CD14-positive monocyte (primary cell): ENCODE results near the gene CEP126. TPM values are rescaled to one million over a fixed set of nuclear protein-coding genes. Genes with fewer than 3 reads are reported as not detected.
A peak's percentile ranks its signal among the peaks of the same experiment; 100 is the strongest.

Source experiments
- DNase-seq, 3 donors: peaks; one replicate each; pipeline ENCODE4 v3.0.0-alpha.2; 2011 to 2022
- H2AFZ ChIP-seq: 2 replicates; pipeline ENCODE4 v1.6.0; 2012; ENCODE audit warnings: mild to moderate bottlenecking, low read depth, low read length, inconsistent platforms; ENCODE audit not compliant: insufficient read depth, poor library complexity, severe bottlenecking
- H3K27ac ChIP-seq, 2 donors: 1 replicate in 1 of 2; 2 replicates in 1 of 2; pipeline ENCODE4 v1.5.1; 2012 to 2013; ENCODE audit warnings: low read length in 2 of 2, control low read depth in 1 of 2, inconsistent platforms in 1 of 2, low read depth in 1 of 2, mild to moderate bottlenecking in 1 of 2
- H3K27me3 ChIP-seq, 2 donors: one replicate each; pipeline versions ENCODE4 v1.6.0 to v1.6.1; 2011 to 2013; ENCODE audit warnings: low read length in 2 of 2; ENCODE audit not compliant: control insufficient read depth in 2 of 2, insufficient read depth in 2 of 2
- H3K36me3 ChIP-seq, 2 donors: replicated peaks in 1 of 2; 1 replicate in 1 of 2; 2 replicates in 1 of 2; pipeline versions ENCODE4 v1.5.1 to v1.6.1; 2012 to 2013; ENCODE audit warnings: low read length in 2 of 2, control low read depth in 1 of 2, inconsistent platforms in 1 of 2, mild to moderate bottlenecking in 1 of 2; ENCODE audit not compliant: insufficient read depth in 2 of 2, control insufficient read depth in 1 of 2
- H3K4me1 ChIP-seq, 2 donors: 1 replicate in 1 of 2; 2 replicates in 1 of 2; pipeline versions ENCODE4 v1.5.1 to v1.6.1; 2012 to 2013; ENCODE audit warnings: low read length in 2 of 2, control low read depth in 1 of 2, inconsistent platforms in 1 of 2, mild to moderate bottlenecking in 1 of 2, moderate library complexity in 1 of 2; ENCODE audit not compliant: insufficient read depth in 2 of 2, control insufficient read depth in 1 of 2
- H3K4me2 ChIP-seq: replicated peaks from 2 replicates; pipeline ENCODE3; 2012; ENCODE audit warnings: low read length, moderate library complexity, mild to moderate bottlenecking; ENCODE audit not compliant: poor library complexity, severe bottlenecking; ENCODE audit errors: extremely low read depth
- H3K4me3 ChIP-seq, 3 experiments: fragments of 200-600 bp in 1 of 3; sonication (generic) in 1 of 3; replicated peaks in 1 of 3; 1 replicate in 2 of 3; 2 replicates in 1 of 3; pipeline ENCODE4 v1.5.1; 2011 to 2013; ENCODE audit warnings: low read length in 3 of 3, mild to moderate bottlenecking in 3 of 3, control low read depth in 2 of 3, low read depth in 2 of 3, inconsistent platforms in 1 of 3, moderate library complexity in 1 of 3
- H3K79me2 ChIP-seq: 2 replicates; pipeline ENCODE4 v1.6.0; 2012; ENCODE audit warnings: mild to moderate bottlenecking, control low read depth, inconsistent platforms, low read length, moderate library complexity; ENCODE audit not compliant: insufficient read depth
- H3K9ac ChIP-seq: 2 replicates; pipeline ENCODE4 v1.6.0; 2017; ENCODE audit warnings: low read length, mild to moderate bottlenecking; ENCODE audit not compliant: insufficient read depth, poor library complexity, severe bottlenecking
- H3K9me3 ChIP-seq, 2 donors: replicated peaks in 1 of 2; 1 replicate in 1 of 2; 2 replicates in 1 of 2; pipeline versions ENCODE4 v1.5.1 to v1.6.1; 2012 to 2013; ENCODE audit warnings: low read length in 2 of 2, control low read depth in 1 of 2; ENCODE audit not compliant: control insufficient read depth in 1 of 2, insufficient read depth in 1 of 2
- H4K20me1 ChIP-seq: 2 replicates; pipeline ENCODE4 v1.6.0; 2012; ENCODE audit warnings: mild to moderate bottlenecking, low read length, control low read depth, moderate library complexity; ENCODE audit not compliant: insufficient read depth
- H3K27ac Mint-ChIP-seq, 7 donors: one replicate each; pipeline ENCODE4 v1.8.0; 2020; ENCODE audit warnings: mild to moderate bottlenecking in 7 of 7, mixed read lengths in 7 of 7, moderate library complexity in 6 of 7, inconsistent platforms in 2 of 7
- H3K27me3 Mint-ChIP-seq, 3 donors: one replicate each; pipeline ENCODE4 v1.8.0; 2021 to 2022; ENCODE audit warnings: low read depth in 3 of 3, mild to moderate bottlenecking in 3 of 3, mixed read lengths in 3 of 3, moderate library complexity in 3 of 3, inconsistent platforms in 1 of 3
- H3K36me3 Mint-ChIP-seq, 2 donors: one replicate each; pipeline ENCODE4 v1.8.0; 2020; ENCODE audit warnings: mixed read lengths in 2 of 2, inconsistent platforms in 1 of 2, mild to moderate bottlenecking in 1 of 2
- H3K4me1 Mint-ChIP-seq: one replicate; pipeline ENCODE4 v1.8.0; 2020; ENCODE audit warnings: mild to moderate bottlenecking, mixed read lengths
- H3K4me3 Mint-ChIP-seq, 2 donors: one replicate each; pipeline ENCODE4 v1.8.0; 2020; ENCODE audit warnings: mild to moderate bottlenecking in 2 of 2, mixed read lengths in 2 of 2, moderate library complexity in 1 of 2
- H3K9me3 Mint-ChIP-seq, 7 donors: one replicate each; pipeline ENCODE4 v1.8.0; 2020 to 2022; ENCODE audit warnings: mixed read lengths in 7 of 7, mild to moderate bottlenecking in 6 of 7, moderate library complexity in 6 of 7, inconsistent platforms in 2 of 7
- WGBS: methylation state at CpG from one replicate; pipeline ENCODE4 v1.1.5; 2013; ENCODE audit warnings: missing lambda C conversion rate; ENCODE audit not compliant: insufficient coverage; 5-methylcytosine and 5-hydroxymethylcytosine counted together
- intact Hi-C, 2 donors: fragments of 100-400 bp; cut with micrococcal nuclease; formaldehyde crosslinking; loops; one replicate each; pipeline versions ENCODE4 v1.15.0 to v1.15.1; 2023
- polyA plus RNA-seq, 3 donors: library from polyadenylated mRNA; depleted of rRNA in 1 of 3; unstranded in 2 of 3; stranded (reverse) in 1 of 3; fragments of 300-500 nt in 2 of 3; fragments of >200 nt in 1 of 3; fragmentation: Illumina TruSeq in 2 of 3; gene quantifications; 1 replicate in 2 of 3; 2 replicates in 1 of 3; pipeline ENCODE4 v1.2.3, GENCODE V29; 2012 to 2021
- TF ChIP-seq, protein P1 (sequence below): fragments of 200-600 bp; IDR thresholded peaks from one replicate; pipeline ENCODE4 v1.8.0; 2022; ENCODE audit warnings: antibody characterized with exemption, mild to moderate bottlenecking

Gene CEP126
- polyA plus RNA-seq, 3 donors: 0.02 to 0.52 TPM; not detected in 1

DNA sequence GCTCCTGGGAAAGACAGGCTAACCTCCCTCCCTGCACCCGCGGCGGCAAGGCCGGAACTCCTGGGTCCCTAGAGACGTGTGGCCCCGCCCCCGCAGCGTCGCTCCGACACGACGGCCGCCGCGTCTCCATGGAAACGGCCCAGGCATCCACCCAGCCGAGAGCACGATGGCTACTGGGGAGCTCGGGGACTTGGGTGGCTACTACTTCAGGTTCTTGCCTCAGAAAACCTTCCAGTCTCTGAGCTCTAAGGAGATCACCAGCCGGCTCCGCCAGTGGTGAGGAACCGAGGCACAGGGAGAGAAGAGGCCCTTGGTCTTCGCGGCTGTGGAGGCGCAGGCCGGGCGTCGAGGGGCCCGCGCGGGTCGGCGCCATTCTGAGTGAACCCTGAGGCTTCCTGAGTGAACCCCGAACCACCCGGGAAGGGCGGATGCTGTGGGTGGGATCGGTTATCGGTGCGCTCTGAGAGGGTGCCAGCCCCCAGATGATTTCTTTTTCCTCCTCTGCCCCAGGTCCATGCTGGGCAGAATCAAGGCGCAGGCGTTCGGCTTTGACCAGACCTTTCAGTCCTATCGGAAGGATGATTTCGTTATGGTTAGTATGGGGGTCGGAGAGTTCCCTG lies 132.6 kb downstream of the CEP126 start, which contains the start of gene CFAP300:
Gene CFAP300 (plus strand): TSS at position 133 of the 620 bp plus-strand sequence. CDS start 34 bp downstream, at position 167.
- H2AFZ ChIP-seq: no peak within 1 kb of the TSS
- H3K4me3 ChIP-seq: no peak within 1 kb of the TSS
- TF ChIP-seq, protein P1, sequence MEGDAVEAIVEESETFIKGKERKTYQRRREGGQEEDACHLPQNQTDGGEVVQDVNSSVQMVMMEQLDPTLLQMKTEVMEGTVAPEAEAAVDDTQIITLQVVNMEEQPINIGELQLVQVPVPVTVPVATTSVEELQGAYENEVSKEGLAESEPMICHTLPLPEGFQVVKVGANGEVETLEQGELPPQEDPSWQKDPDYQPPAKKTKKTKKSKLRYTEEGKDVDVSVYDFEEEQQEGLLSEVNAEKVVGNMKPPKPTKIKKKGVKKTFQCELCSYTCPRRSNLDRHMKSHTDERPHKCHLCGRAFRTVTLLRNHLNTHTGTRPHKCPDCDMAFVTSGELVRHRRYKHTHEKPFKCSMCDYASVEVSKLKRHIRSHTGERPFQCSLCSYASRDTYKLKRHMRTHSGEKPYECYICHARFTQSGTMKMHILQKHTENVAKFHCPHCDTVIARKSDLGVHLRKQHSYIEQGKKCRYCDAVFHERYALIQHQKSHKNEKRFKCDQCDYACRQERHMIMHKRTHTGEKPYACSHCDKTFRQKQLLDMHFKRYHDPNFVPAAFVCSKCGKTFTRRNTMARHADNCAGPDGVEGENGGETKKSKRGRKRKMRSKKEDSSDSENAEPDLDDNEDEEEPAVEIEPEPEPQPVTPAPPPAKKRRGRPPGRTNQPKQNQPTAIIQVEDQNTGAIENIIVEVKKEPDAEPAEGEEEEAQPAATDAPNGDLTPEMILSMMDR: no peak
- DNase-seq: no peak
- Mint-ChIP-seq H3K9me3 (peaks cover 0 to 18% (median 4%) of the 10 kb centered on the region in 7 donors), H3K27ac (no peak within 1 kb of the TSS), H3K4me1 (peaks cover 2% of the 10 kb centered on the region), H3K36me3 (no peaks in the 10 kb centered on the region), H3K27me3 (peaks cover 35 to 44% (median 40%) of the 10 kb centered on the region in 3 donors), H3K4me3 (peak within 1 kb of the TSS in 1 of 2 donors; percentile 75)
- no peaks in the 10 kb centered on the region for H3K79me2 ChIP-seq
- no peak within 1 kb of the TSS for H3K27ac ChIP-seq
- peaks cover 21 to 46% of the 10 kb centered on the region in 2 donors for H3K27me3 ChIP-seq
- H3K4me2 ChIP-seq: no peak within 1 kb of the TSS
- 2% methylated on average over 29 of the region's 45 CpGs for WGBS
- H3K9me3 ChIP-seq: peaks cover 3 to 9% of the 10 kb centered on the region in 2 donors
- H4K20me1 ChIP-seq: no peaks in the 10 kb centered on the region
- H3K36me3 ChIP-seq: no peaks in the 10 kb centered on the region
- intact Hi-C loops: no loop called here
- no peak within 1 kb of the TSS for H3K9ac ChIP-seq
- H3K4me1 ChIP-seq: no peaks in the 10 kb centered on the region

Other genes starting within 250 kb of the CEP126 start
- not detected for gene ANGPTL5, start 1.5 kb downstream of the CEP126 start, polyA plus RNA-seq
- gene CFAP300, start 132.4 kb downstream of the CEP126 start, polyA plus RNA-seq: not detected
- not detected for gene YAP1, start 195.4 kb downstream of the CEP126 start, polyA plus RNA-seq